Caco-2 (cell line): ENCODE measurements around the gene OR2V1. TPM values are rescaled to one million over a fixed set of nuclear protein-coding genes. Genes with fewer than 3 reads are reported as not detected.

Experiments used
- BruUV-seq: library from RNA; stranded (reverse); fragments of 400-500 nt; replicated peaks from 2 replicates; lab custom pipeline; 2021; lab: Mats Ljungman, UMichigan
- CTCF ChIA-PET: fragments of 300-600 bp; sonication (Branson Sonifier 250); formaldehyde crosslinking; loops from one replicate; lab custom pipeline; 2022; ENCODE audit warnings: antibody characterized with exemption; lab: Charles Lee
- POLR2A ChIA-PET: fragments of 300-600 bp; sonication (Branson Sonifier 250); formaldehyde crosslinking; loops from one replicate; lab custom pipeline; 2022; ENCODE audit warnings: antibody characterized with exemption; lab: Charles Lee
- DNase-seq, 2 experiments: peaks; one replicate each; pipeline versions ENCODE4 v3.0.0 to v3.0.0-alpha.2; 2020 to 2022
- H3K27me3 ChIP-seq: replicated peaks from 2 replicates; pipeline ENCODE4 v1.6.0; 2011; ENCODE audit warnings: low read length; ENCODE audit not compliant: control insufficient read depth, insufficient read depth
- H3K36me3 ChIP-seq: 2 replicates; pipeline ENCODE4 v1.5.1; 2011; ENCODE audit warnings: low read length; ENCODE audit not compliant: control insufficient read depth, insufficient read depth
- H3K4me1 ChIP-seq: fragments of 250-450 bp; sonication (Bioruptor Pico); 2 replicates; pipeline ENCODE4 v1.5.1; 2020; ENCODE audit warnings: mild to moderate bottlenecking
- H3K4me3 ChIP-seq: 2 replicates; pipeline ENCODE4 v1.5.1; 2011; ENCODE audit warnings: low read depth, mild to moderate bottlenecking, control low read depth, low read length
- H3K9me3 ChIP-seq: fragments of 250-450 bp; sonication (Bioruptor Pico); 2 replicates; pipeline ENCODE4 v1.5.1; 2020; ENCODE audit warnings: mild to moderate bottlenecking, moderate library complexity
- H3K27ac Mint-ChIP-seq: one replicate; pipeline ENCODE4 v1.8.0; 2022; ENCODE audit warnings: mixed read lengths; ENCODE audit not compliant: unreplicated experiment
- H3K27me3 Mint-ChIP-seq: one replicate; pipeline ENCODE4 v1.8.0; 2022; ENCODE audit warnings: mixed read lengths; ENCODE audit not compliant: insufficient read depth, unreplicated experiment
- H3K36me3 Mint-ChIP-seq: one replicate; pipeline ENCODE4 v1.8.0; 2022; ENCODE audit warnings: mild to moderate bottlenecking, mixed read lengths; ENCODE audit not compliant: insufficient read depth, unreplicated experiment
- H3K4me1 Mint-ChIP-seq: one replicate; pipeline ENCODE4 v1.8.0; 2022; ENCODE audit warnings: low read depth, mixed read lengths; ENCODE audit not compliant: unreplicated experiment
- H3K4me3 Mint-ChIP-seq: one replicate; pipeline ENCODE4 v1.8.0; 2022; ENCODE audit warnings: mild to moderate bottlenecking, moderate library complexity, mixed read lengths; ENCODE audit not compliant: unreplicated experiment
- H3K9me3 Mint-ChIP-seq: one replicate; pipeline ENCODE4 v1.8.0; 2022; ENCODE audit warnings: mixed read lengths; ENCODE audit not compliant: unreplicated experiment
- CTCF ChIP-seq, 2 experiments: fragments of 200-600 bp in 1 of 2; IDR thresholded peaks; 1 replicate in 1 of 2; 2 replicates in 1 of 2; pipeline versions ENCODE4 v1.5.1 to v1.8.0; 2011 to 2022; ENCODE audit warnings: antibody characterized with exemption in 1 of 2, control low read depth in 1 of 2, inconsistent platforms in 1 of 2, low read depth in 1 of 2, low read length in 1 of 2, mild to moderate bottlenecking in 1 of 2, moderate library complexity in 1 of 2; ENCODE audit not compliant: insufficient read depth in 1 of 2, severe bottlenecking in 1 of 2, unreplicated experiment in 1 of 2
- intact Hi-C: fragments of 100-400 bp; cut with micrococcal nuclease; formaldehyde crosslinking; loops from one replicate; pipeline ENCODE4 v1.10.0; 2022; ENCODE audit not compliant: unreplicated experiment
- total RNA-seq: library from RNA; stranded (reverse); gene quantifications from 2 replicates; pipeline ENCODE4 v1.2.3, GENCODE V29; 2022

Gene OR2V1
- total RNA-seq, 1 experiment from 2014 or later: not detected

- DNase-seq: no peak
- H3K27ac Mint-ChIP-seq: no peak overlapping the region
- ChIA-PET POLR2A (no interaction called here), CTCF (no interaction called here)
- Histone ChIP-seq H3K4me3 (no peak overlapping the region), H3K4me1 (no peaks in the 10 kb centered on the region), H3K36me3 (no peaks in the 10 kb centered on the region), H3K27me3 (no peaks in the 10 kb centered on the region), H3K9me3 (no peaks in the 10 kb centered on the region; the same call in 1 of the 2 replicates)
- no TSS peak for BruUV-seq
- H3K4me1 Mint-ChIP-seq: no peaks in the 10 kb centered on the region
- no peak overlapping the region for H3K4me3 Mint-ChIP-seq
- peaks cover 8% of the 10 kb centered on the region for H3K27me3 Mint-ChIP-seq
- no peak for TF ChIP-seq CTCF (IDR thresholded peaks at IDR 0.05; ENCODE audit: insufficient read depth in 1 of 2, low read depth in 1 of 2, low read length in 1 of 2, severe bottlenecking in 1 of 2, unreplicated experiment in 1 of 2)
- intact Hi-C loops: no loop called here
- H3K36me3 Mint-ChIP-seq: no peaks in the 10 kb centered on the region
- H3K9me3 Mint-ChIP-seq: peaks cover 15% of the 10 kb centered on the region
Measured at GRCh38 chr5:181081989-181082388, 49.0 kb downstream of the OR2V1 start.

- Mint-ChIP-seq H3K4me3 (no peak overlapping the region), H3K27me3 (peaks cover 8% of the 10 kb centered on the region), H3K27ac (no peak overlapping the region), H3K4me1 (no peaks in the 10 kb centered on the region), H3K36me3 (peaks cover 6% of the 10 kb centered on the region), H3K9me3 (peaks cover 18% of the 10 kb centered on the region)
- no TSS peak for BruUV-seq
- CTCF ChIA-PET: no interaction called here
- Histone ChIP-seq H3K4me1 (no peaks in the 10 kb centered on the region), H3K36me3 (no peaks in the 10 kb centered on the region), H3K4me3 (no peak overlapping the region), H3K9me3 (peaks cover 14% of the 10 kb centered on the region; the same call in 1 of the 2 replicates), H3K27me3 (no peaks in the 10 kb centered on the region)
- no peak for TF ChIP-seq CTCF (IDR thresholded peaks at IDR 0.05; ENCODE audit: insufficient read depth in 1 of 2, low read depth in 1 of 2, low read length in 1 of 2, severe bottlenecking in 1 of 2, unreplicated experiment in 1 of 2)
- DNase-seq: no peak
- POLR2A ChIA-PET: no interaction called here
- intact Hi-C loops: no loop called here
Measured at GRCh38 chr5:181076920-181077319, 54.0 kb downstream of the OR2V1 start.

Other genes with a start within 250 kb of the OR2V1 start
- gene BTNL8, start 232.0 kb downstream of the OR2V1 start, total RNA-seq: 6.0 and 7.3 TPM in 2 replicates
- 0.14 TPM in 1 of 2 replicates, not detected in the other for gene BTNL3, start 142.3 kb downstream of the OR2V1 start, total RNA-seq
- gene BTNL9, start 90.9 kb downstream of the OR2V1 start, total RNA-seq: 8.4 and 10.0 TPM in 2 replicates
- not detected in 2 replicates for gene OR2V2, start 16.4 kb upstream of the OR2V1 start, total RNA-seq
- 0.86 and 1.0 TPM in 2 replicates for gene TRIM7, start 74.0 kb upstream of the OR2V1 start, total RNA-seq
- gene TRIM41, start 92.1 kb upstream of the OR2V1 start, total RNA-seq: 23.6 and 28.7 TPM in 2 replicates
- 2,098 and 2,258 TPM in 2 replicates for gene RACK1, start 112.7 kb upstream of the OR2V1 start, total RNA-seq
- 11.9 and 13.6 TPM in 2 replicates for gene TRIM52, start 130.0 kb upstream of the OR2V1 start, total RNA-seq
- not detected in 2 replicates for gene OR4F3, start 236.1 kb upstream of the OR2V1 start, total RNA-seq